Stimulated activated CD4-positive, alpha-beta T cell treated with anti-CD3 and anti-CD28 coated beads, TNF-alpha, amount 100 ng/mL, for 4 hours (primary cell): ENCODE measurements around the gene SCN3B.
"Not testable (repeated sequence)": the region's sequence is repeated elsewhere in the genome, so short reads cannot be mapped to it uniquely, and the experiment has no call there.

Experiments
- DNase-seq, 3 experiments: peaks; one replicate each; pipeline ENCODE4 v3.0.0-alpha.2; 2020; ENCODE audit warnings: low read depth in 3 of 3

Gene SCN3B, protein sequence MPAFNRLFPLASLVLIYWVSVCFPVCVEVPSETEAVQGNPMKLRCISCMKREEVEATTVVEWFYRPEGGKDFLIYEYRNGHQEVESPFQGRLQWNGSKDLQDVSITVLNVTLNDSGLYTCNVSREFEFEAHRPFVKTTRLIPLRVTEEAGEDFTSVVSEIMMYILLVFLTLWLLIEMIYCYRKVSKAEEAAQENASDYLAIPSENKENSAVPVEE

DNA sequence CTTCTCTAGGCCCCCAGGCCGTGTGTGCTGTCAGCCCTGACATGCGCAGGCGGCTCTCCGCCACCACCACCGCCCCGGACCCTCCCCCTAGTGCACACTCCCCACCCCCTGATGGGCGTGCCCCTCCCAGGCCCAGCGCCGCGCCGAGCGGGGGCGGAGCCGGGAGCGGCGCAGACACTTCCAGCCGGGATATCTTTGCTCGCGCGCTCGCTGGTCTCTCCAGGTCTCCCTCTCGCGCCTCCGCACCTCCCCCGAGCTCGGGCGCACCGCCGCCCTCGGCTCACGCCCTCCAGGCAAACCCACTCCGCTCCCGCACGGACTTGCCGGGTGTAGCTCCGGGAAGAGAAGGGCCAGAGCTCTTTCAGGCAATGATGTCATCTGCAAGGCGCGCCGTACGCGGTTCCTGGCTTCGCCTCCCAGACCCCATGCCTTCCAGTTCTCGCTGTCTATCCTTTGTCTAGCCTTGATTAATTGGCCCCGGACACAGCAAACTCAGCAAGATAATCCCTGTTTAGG lies at the start of gene SCN3B:
SCN3B (minus strand) TSS at position 59 of the 516 bp plus-strand sequence. CDS start 823 bp downstream, outside the sequence.
- no peak for DNase-seq

DNA sequence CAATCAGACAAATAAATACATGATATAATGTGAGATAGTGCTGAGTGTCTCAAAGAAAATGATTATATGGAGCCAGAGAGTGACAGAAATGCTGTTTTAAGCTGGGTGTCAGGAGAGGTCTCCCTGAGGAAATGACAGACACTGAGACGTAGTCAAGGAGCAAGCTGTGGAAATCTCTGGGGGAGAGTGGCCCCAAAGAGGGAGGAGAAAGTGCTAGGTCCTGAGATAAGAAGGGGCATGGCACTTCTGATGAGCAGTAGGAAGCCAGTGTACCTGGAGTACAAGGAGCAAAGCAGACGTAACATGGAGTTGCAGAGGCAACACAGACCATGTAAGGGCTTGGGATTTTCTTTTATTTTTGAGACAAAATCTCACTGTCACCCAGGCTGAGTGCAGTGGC lies 48.3 kb upstream of the SCN3B start:
- DNase-seq: no peak

DNA sequence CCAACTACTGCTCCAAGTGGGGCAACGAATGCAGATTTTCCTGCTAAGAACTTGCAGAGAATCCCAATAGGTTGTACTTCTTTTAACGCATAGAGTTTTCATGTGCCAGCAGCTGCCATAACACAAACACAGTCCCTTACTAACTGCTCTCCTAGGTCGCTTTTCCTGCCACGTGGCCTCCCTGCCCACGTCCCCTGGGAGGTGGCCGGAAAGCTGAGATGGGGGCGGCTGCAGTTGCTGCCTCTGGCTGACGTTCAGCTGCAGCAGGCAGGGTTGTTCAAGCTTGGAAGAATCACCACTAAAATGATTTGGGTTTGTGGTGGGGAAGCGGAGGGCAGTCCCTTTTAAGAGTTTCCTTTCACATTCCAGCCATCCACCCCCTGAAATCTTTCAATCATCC lies 47.7 kb upstream of the SCN3B start:
- DNase-seq: no peak

DNA sequence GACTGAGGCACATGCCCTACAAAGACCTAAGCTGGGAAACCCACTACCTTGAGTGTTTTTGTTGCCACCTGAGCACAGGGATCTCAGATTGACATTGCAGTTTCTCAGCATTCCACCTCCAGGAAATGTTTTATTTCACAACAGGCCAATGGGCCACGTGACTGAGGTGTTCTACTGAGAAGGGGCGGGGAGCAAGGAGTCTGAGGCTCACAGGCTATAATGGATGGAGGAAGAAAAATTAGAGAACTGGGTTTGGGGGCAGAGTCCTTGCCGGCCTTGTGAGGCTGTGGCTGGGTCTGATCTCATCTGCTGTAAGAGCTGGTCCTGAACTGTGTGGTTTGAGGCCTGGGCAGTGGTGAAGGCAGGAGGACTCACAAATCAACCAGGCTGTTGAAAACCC lies 46.3 kb upstream of the SCN3B start:
- DNase-seq: no peak

DNA sequence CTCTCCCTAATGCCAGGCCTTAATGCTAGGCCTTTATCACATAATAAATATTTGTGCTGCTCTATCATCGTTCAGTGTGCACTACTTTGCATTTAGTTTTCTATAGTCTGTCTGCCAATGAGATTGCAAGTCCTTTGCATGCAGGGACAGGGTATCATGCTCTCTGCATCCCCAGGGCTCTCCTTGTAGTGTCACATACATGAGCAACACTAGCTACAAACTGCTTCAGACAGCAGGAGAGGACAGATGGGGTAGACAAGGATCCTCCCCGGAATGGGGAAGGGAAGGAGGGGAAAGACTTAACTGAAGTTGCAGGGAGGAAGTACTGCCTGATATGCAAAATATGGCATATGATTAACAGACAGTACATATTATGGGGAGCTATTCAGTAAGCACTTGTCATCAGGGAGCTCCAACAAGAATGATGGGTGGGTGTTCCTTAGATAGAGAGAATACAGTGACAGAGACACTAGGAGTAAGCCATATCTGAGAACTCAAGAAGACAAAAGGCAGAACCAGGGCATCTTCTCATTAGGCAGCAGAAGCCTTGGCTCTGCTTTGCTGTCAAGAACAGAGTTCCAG lies 44.2 kb upstream of the SCN3B start:
- DNase-seq: no peak

DNA sequence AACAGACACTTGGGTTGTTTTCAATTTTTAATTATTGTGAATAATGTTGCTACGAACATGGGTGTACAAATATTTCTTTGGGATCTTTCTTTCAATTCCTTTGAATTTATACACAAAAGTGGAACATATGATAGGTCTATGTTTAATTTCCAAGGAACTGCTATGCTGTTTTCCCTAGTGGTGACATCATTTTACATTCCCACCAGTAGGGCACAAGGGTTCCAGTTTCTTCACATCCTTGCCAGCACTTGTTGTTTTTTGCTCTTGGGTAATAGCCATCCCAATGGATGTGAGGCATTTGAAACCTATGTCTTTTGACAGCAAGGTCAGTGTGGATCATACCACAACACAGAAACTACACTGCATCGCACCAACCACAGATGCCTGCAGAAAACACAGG lies 41.8 kb upstream of the SCN3B start:
- DNase-seq: no peak

DNA sequence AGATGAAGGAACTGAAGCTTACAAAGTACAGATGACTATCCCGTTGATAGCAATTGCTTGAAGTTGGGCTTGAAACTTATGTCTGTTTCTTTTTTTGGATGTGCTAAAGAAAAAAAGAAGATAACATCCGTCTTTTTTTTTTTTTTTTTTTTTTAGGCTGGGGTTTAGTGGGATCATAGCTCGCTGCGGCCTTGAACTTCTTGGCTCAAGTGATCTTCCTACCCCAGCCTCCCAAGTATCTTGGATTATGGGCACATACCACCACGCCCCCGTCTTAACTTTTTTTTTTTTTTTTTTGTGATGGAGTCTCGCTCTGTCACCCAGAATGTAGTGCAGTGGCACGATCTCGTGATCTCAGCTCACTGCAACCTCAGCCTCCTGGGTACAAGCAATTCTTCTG lies 40.8 kb upstream of the SCN3B start:
- DNase-seq: no peak

DNA sequence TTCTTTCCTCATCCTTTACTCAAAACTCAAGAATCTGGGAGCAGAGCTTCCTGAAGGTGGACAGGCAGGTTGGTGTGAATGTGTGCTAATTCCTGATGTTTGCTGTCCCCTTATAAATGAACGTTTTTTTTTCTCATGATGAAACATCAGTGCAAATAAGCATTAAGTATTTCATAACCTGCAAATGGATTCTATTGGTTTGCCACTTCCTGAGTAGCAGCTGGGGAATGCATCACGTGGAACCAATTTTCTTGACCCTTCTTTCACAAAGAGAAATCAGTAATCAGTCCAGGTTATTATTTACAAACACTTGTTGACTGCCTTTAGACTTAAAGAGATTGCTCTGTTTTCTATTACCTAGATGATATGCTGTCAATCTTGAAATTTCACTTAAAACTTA lies 40.1 kb upstream of the SCN3B start:
- no peak for DNase-seq

DNA sequence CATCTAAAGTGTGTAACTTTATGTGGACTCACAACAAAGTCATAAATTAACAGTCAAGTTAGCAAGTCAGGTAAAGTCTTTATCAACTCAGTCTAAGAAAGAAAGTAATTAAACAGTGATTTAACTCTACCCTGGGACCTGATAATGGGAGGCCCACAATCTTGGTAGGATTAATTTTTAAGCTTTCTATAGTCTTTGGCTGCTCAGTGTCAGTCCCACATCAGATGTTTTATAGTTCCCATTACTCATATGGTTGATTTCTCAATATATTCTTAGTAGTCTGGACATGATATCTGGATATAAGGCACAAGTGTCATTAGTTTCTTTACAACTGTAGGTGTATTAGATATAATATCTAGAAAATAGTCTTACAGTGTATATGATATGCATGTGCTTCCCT lies 38.5 kb upstream of the SCN3B start:
- DNase-seq: no peak

DNA sequence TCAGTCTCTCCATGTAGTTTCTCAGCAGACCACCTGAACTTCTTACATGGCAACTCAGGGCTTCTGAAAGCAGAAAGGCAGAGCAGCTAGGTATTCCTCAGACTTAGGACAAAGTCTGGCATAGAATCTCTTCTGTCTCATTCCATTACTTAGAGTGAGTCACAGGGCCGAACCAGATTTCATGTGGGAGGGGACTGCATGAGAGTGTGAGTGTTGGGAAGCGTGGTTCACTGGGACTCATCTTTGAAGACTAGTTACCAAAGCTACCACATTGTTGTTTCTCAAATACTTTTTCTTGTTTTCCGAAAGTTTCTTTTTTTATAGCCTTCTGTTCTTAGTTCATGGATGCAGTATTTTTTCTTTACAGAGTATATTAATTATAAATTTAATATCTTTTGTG lies 36.1 kb upstream of the SCN3B start:
- no peak for DNase-seq

DNA sequence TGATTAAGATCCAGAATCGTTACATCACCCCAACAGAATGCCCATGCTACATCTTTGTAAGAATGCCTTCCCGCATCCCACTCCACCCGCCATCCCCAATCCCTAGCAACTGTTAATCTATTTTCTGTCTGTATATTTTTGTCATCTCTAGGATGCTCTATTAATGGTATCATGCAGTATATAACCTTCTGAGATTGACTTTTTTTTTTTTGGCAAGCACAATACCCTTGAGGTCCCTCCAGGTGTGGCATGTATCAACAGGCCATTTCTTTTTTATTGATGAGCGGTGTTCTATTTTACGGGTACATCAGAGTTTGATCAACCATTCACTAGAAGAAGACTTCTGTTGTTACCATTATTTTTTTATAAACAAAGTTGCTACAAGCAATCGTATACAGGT lies 30.2 kb upstream of the SCN3B start:
- DNase-seq: no peak

DNA sequence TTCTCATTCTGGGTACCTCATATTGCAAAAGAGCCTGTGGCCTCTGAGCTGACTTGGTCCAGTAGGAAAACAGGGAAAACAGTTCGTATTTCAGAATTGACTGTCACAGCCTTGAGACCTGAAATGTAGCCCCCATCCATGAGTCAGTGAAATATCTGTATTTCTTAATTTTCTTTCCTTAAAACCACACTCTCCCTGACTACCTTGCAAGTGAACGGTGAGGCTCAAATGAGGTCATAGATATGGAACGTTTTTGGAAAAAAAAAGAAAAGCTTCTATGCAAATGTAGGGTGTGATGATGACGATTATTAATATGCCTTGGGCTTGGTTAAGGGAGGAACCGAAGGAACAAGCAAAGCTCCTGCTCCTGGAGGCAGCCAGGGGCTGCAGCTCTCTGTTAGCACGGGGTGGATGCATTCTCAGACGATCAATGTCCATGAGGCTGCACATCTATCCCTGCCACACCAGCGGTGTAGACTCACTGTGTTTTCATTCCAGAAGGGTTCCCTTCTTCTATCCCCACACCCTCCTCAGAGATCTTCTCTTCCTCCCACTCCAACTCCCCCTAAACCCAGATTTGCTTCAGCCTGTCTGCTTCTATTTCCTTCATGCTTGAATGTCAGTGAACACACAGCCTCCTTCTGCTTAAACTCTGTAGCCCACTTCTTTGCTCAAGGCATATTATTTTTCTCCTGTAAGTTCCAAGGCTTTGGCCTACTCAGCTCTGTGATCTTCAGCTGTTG lies 29.2 kb upstream of the SCN3B start:
- DNase-seq: no peak

DNA sequence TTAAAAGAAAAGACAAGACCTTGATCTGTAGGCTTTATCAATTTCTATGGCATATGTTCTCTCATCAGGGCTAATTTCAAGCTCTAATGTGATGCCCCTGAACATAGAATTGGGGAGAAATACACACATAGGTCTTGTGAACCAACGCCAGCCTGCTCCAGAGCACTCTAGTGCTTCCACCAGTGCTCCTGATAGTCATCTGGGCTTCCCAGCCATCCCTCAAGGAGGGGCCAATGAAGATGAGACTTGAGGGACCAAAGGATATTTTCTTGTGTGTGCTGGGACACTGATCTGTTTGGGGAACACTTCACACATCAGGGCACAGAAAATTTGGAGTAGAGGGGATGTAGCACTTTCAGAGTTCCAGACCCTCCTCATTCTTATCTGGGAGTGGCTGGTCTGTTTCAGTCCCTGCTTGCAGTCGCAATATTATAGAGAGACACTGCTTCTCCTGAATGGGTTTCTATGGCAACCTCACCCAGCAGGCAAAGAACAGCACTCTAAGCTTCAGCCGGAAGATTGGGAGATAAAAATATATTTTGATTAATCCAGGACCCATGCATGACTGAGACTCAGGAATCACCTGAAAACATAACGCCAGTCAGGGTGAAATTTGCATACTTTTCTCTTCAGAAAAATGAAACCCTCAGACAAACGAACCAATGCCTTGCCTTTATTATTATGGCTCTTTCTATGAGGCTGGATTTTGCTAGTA lies 28.4 kb upstream of the SCN3B start:
- no peak for DNase-seq

DNA sequence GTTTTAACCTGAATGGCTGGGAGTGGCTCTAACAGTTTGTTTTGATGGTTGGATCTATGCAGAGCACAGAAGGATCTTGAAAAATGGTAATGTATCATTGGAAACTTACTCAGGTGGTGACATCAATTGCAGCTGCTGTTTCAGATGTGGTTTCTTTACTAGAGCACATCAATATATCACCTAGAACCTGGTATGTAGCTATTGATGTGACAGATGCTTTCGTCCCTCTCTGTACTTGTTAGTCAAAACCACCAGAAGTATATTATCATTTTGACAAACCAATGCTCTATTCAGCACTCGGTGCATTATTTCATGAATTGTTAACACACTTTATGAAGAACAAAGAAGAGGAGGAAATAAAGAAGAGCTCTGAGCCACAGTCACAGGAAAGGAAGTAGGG lies 26.6 kb upstream of the SCN3B start:
- DNase-seq: no peak

DNA sequence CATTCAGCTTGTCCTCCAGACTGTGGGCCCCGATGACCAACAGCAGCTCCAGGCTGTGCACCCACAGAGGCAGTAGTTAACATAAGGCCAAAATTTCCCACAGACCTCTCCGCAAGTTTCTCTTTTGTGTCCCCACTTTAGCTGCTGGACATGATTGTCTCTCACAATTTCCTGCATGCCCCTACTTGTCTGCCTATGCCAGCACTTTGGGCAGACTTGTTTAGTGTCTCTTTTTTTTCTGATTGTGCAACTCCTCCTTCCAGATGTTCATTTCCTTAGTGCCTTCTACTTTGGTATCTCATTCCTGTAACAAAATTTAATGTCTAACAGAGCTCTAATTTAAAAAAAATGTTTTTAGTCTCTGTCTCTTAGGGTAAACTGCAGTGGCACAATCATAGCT lies 23.8 kb upstream of the SCN3B start:
- no peak for DNase-seq

DNA sequence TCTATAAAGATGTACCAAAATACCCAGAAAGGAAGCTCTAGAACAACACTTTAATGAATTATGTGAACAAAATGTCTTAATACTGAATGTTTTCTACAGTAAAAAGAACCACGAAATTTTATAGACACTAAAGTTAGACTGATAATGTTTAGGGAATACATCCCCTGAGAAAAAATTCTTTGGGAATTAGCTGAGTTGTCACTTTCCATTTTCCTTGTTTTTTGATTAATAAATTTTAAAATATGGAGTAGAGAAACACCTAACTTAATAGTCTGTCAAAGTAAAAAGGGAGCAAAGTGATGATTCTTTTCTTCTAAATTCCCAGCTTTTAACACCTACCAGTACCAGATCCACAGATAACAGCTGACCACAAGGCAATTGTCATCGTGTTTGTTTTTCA lies 23.1 kb upstream of the SCN3B start:
- DNase-seq: no peak

DNA sequence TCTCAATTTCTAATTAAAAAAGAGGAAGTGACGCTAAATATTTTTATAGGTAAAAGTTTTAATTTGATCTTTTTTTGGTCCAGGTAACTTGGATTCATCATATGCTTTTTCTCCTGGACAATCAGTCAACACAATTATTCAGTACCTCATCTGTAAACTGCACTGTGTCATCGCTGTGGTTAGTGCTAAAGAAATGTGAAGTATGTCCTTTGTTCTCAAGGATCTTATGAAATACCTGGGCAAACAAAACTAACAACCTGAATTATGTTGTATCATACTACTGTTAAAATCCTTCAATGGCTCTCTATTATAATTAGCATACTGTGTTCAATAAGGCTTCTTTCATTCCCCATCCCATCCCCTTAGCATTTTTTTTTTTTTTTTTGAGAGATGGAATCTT lies 19.9 kb upstream of the SCN3B start:
- DNase-seq: no peak

DNA sequence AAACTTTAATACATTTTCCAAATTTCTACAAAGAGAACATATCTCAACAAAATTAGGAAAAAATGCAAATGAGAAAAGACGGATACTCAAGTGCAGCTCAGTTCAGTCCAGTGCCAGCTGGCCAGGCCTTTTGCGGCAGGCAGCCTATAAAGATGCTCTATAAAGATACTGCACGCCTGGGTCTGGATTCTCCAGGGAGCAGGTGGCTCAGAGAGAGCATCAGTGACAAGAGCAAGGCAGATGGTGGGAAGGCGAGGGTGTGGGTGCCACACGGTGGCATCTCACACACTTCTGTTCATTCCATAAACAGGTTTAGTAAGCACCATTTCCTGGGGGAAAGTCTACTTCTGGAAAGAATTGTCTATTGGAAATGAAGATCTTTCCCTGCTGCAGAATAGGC lies 18.1 kb upstream of the SCN3B start:
- DNase-seq: no peak

DNA sequence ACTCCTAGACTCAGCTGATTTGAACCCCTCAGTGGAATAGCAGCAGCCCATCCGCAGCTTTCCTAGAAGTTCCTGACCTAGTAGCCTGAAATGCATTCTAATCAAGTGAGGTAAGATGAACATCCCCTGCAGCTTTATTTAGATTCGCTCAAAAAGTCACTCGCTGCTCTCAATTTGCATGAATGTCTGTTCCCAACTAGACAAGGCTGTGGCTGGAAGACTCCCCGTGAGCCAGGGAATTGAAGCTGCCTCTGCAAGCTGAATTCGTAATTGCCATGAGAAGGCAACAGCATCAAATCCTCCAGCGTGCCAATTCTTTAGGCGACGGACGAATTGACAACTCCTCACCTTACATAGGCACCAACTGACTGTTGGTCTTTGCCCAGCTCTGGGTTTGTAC lies 17.1 kb upstream of the SCN3B start:
- DNase-seq: no peak

DNA sequence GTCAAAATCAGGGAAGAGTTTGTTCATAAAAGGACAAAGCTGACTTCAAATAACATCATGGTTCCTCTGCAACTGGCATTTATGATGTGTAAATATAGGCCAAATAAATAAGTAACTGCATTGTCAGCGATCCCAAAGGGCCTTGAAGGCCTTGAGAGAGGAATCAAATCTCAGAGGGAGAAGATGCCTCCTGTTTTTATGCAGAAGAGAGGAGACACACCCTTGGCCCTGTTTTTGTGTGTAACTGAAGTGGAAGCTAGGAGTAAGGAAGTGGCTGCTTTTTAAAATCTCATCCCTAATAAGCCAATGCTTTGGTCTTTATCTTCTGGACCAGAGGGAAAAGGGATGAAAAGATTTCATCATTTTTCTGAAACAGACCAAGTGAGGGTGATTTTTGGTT lies 15.7 kb upstream of the SCN3B start:
- no peak for DNase-seq

DNA sequence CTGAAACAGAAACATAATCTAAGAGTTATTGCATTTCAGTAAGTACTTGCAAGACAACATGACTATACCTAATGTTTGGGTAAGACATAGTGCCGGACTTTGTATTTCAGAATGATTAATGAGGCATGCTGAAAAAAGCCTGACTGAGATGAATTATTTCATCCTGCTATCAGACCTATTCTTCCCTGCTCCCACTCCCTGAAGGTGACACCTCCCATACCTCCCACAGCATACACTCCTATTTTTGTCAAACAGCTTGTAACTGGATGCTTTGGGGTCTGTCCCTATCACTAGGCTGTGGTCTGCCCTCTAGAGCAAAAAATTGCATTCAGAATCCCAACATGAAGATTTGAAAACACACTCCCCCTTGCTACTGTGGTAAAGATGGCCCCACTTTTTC lies 10.9 kb upstream of the SCN3B start:
- DNase-seq: no peak

DNA sequence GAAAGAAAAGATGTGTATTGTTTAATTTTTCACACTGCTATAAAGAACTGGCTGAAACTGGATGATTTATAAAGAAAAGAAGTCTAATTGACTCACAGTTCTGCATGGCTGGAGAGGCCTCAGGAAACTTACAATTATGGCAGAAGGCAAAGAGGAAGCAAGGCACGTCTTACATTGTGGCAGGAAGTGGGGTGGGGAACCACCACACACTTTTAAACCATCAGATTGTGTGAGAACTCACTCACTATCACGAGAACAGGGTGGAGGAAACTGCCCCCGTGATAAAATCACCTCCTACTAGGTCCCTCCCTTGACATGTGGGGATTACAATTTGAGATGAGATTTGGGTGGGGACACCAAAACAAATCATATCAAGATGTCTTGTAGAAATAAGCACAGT lies 5.5 kb upstream of the SCN3B start:
- DNase-seq: not testable (repeated sequence)

DNA sequence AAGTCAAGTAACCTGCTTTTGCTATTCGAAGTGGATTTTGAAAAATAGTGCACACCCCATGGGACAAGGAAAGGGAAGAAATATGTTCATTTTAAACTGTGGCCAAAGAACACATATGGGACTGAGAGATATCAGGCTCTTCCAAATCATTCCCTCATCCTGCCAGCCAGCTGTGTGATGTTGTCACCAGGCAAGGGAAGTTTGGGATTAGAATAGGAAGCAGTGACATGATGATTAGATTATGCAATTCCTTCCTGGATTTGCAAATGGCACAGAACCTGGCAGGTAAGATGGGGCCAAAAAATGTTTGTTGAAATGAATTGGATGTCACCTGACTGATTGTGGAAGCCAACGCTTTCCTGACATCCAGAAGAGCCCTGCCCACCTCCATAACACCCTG lies 4.9 kb upstream of the SCN3B start:
- no peak for DNase-seq
